PC-9 (cell line): Measurements from ENCODE around the gene RTN4IP1. TPM values are rescaled to one million over a fixed set of nuclear protein-coding genes. Genes with fewer than 3 reads are reported as not detected.
A peak's percentile ranks its signal among the peaks of the same experiment; 100 is the strongest.

Source experiments
- BruUV-seq: library from RNA; stranded (reverse); fragments of 400-500 nt; replicated peaks from 2 replicates; lab custom pipeline; 2021; lab: Mats Ljungman, UMichigan
- CTCF ChIA-PET: fragments of 300-600 bp; sonication (Branson Sonifier 250); formaldehyde crosslinking; loops from one replicate; lab custom pipeline; 2022; ENCODE audit warnings: antibody characterized with exemption; lab: Charles Lee
- POLR2A ChIA-PET: fragments of 300-600 bp; sonication (Branson Sonifier 250); formaldehyde crosslinking; loops from one replicate; lab custom pipeline; 2022; ENCODE audit warnings: antibody characterized with exemption; ENCODE audit not compliant: unreplicated experiment; lab: Charles Lee
- DNase-seq, 2 experiments: peaks; one replicate each; pipeline versions ENCODE4 v3.0.0 to v3.0.0-alpha.2; 2015 to 2022; ENCODE audit warnings: mixed read lengths in 1 of 2
- H2AFZ ChIP-seq: fragments of 200-600 bp; sonication (generic); 2 replicates; pipeline ENCODE4 v1.8.1; 2017; ENCODE audit warnings: antibody characterized with exemption
- H3F3A ChIP-seq: fragments of 200-600 bp; sonication (generic); 2 replicates; pipeline ENCODE4 v1.8.1; 2017; ENCODE audit warnings: antibody characterized with exemption, mild to moderate bottlenecking, low read depth; ENCODE audit not compliant: insufficient read depth
- H3K27ac ChIP-seq: fragments of 200-600 bp; sonication (generic); 2 replicates; pipeline ENCODE4 v1.6.1; 2016; ENCODE audit warnings: mixed run types
- H3K27me3 ChIP-seq: fragments of 200-600 bp; sonication (generic); 2 replicates; pipeline ENCODE4 v1.6.1; 2016; ENCODE audit warnings: low read depth, mixed run types; ENCODE audit not compliant: insufficient read depth
- H3K36me3 ChIP-seq: fragments of 200-600 bp; sonication (generic); 2 replicates; pipeline ENCODE4 v1.6.1; 2016; ENCODE audit warnings: low read depth, mixed run types
- H3K4me1 ChIP-seq: fragments of 200-600 bp; sonication (generic); replicated peaks from 2 replicates; pipeline ENCODE4 v1.6.1; 2016; ENCODE audit warnings: mixed run types; ENCODE audit not compliant: insufficient read depth
- H3K4me2 ChIP-seq: fragments of 200-600 bp; sonication (generic); 2 replicates; pipeline ENCODE4 v1.6.1; 2017; ENCODE audit warnings: mixed run types
- H3K4me3 ChIP-seq: fragments of 200-600 bp; sonication (generic); 2 replicates; pipeline ENCODE4 v1.6.1; 2016; ENCODE audit warnings: mixed run types
- H3K79me2 ChIP-seq: fragments of 200-600 bp; sonication (generic); 2 replicates; pipeline ENCODE4 v1.6.1; 2017; ENCODE audit warnings: low read depth, mixed run types
- H3K9me2 ChIP-seq: fragments of 200-600 bp; sonication (generic); 2 replicates; pipeline ENCODE4 v1.8.1; 2017; ENCODE audit warnings: mild to moderate bottlenecking; ENCODE audit not compliant: insufficient read depth
- H3K9me3 ChIP-seq: fragments of 200-600 bp; sonication (generic); 2 replicates; pipeline ENCODE4 v1.8.1; 2016; ENCODE audit warnings: low read depth; ENCODE audit not compliant: insufficient read depth
- H4K20me1 ChIP-seq: fragments of 200-600 bp; sonication (generic); 2 replicates; pipeline ENCODE4 v1.8.1; 2017; ENCODE audit not compliant: insufficient read depth
- EZH2 ChIP-seq: fragments of 200-600 bp; sonication (generic); IDR thresholded peaks from 2 replicates; pipeline ENCODE4 v1.8.0; 2017; ENCODE audit warnings: antibody characterized with exemption, low read depth
- intact Hi-C: fragments of 100-400 bp; cut with micrococcal nuclease; formaldehyde crosslinking; loops from one replicate; pipeline ENCODE4 v1.10.0; 2022; ENCODE audit not compliant: unreplicated experiment
- total RNA-seq: library from RNA; stranded (reverse); gene quantifications from 2 replicates; pipeline ENCODE4 v1.2.3, GENCODE V29; 2021
- TF ChIP-seq, protein P1 (sequence below): fragments of 200-600 bp; sonication (generic); conservative IDR thresholded peaks from 2 replicates; pipeline ENCODE4 v1.6.1; 2017; ENCODE audit warnings: mixed run types, antibody characterized with exemption, mild to moderate bottlenecking, moderate library complexity

The RTN4IP1 gene
- total RNA-seq, 1 experiment from 2014 or later = 10.0 TPM

GRCh38 chr6:106666282-106667021, 37.2 kb upstream of the RTN4IP1 start:
- Histone ChIP-seq H3K79me2 (no peaks in the 10 kb centered on the region), H3K4me3 (no peak overlapping the region), H4K20me1 (no peaks in the 10 kb centered on the region), H3K27ac (no peak overlapping the region), H3K27me3 (no peaks in the 10 kb centered on the region), H3K9me3 (no peaks in the 10 kb centered on the region), H2AFZ (no peak overlapping the region), H3K4me2 (no peak overlapping the region), H3F3A (peaks cover 4% of the 10 kb centered on the region; the same call in 1 of the 2 replicates), H3K9me2 (no peaks in the 10 kb centered on the region), H3K36me3 (peaks cover 7% of the 10 kb centered on the region; the same call in 1 of the 2 replicates), H3K4me1 (peaks cover 6% of the 10 kb centered on the region; the same call in 1 of the 2 replicates)
- ChIA-PET POLR2A (interaction anchor here (0.7 kb wide), 1 partner anchor 85 kb away, joined by 3 read pairs; no protein-coding TSS in a partner anchor), CTCF (no interaction called here)
- BruUV-seq = no TSS peak
- TF ChIP-seq, protein P1, sequence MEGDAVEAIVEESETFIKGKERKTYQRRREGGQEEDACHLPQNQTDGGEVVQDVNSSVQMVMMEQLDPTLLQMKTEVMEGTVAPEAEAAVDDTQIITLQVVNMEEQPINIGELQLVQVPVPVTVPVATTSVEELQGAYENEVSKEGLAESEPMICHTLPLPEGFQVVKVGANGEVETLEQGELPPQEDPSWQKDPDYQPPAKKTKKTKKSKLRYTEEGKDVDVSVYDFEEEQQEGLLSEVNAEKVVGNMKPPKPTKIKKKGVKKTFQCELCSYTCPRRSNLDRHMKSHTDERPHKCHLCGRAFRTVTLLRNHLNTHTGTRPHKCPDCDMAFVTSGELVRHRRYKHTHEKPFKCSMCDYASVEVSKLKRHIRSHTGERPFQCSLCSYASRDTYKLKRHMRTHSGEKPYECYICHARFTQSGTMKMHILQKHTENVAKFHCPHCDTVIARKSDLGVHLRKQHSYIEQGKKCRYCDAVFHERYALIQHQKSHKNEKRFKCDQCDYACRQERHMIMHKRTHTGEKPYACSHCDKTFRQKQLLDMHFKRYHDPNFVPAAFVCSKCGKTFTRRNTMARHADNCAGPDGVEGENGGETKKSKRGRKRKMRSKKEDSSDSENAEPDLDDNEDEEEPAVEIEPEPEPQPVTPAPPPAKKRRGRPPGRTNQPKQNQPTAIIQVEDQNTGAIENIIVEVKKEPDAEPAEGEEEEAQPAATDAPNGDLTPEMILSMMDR = no peak
- TF ChIP-seq EZH2 = no peak
- intact Hi-C loops = no loop called here
- no peak for DNase-seq

GRCh38 chr6:106662458-106662857, 33.2 kb upstream of the RTN4IP1 start:
- Histone ChIP-seq H3K27me3 (no peaks in the 10 kb centered on the region), H3K79me2 (no peaks in the 10 kb centered on the region), H3K9me2 (no peaks in the 10 kb centered on the region), H3K4me2 (no peak overlapping the region), H3K4me1 (peaks cover 6% of the 10 kb centered on the region; the same call in 1 of the 2 replicates), H3K9me3 (peaks cover 20% of the 10 kb centered on the region), H3K27ac (no peak overlapping the region), H3K36me3 (peaks cover 23% of the 10 kb centered on the region), H2AFZ (no peak overlapping the region), H3K4me3 (no peak overlapping the region), H3F3A (no peaks in the 10 kb centered on the region), H4K20me1 (no peaks in the 10 kb centered on the region)
- POLR2A ChIA-PET = interaction anchor here (0.7 kb wide), 1 partner anchor 136 kb away, joined by 8 read pairs; no protein-coding TSS in a partner anchor
- TF ChIP-seq, protein P1 = no peak
- TF ChIP-seq EZH2 = no peak
- intact Hi-C loops = no loop called here
- no TSS peak for BruUV-seq
- CTCF ChIA-PET = no interaction called here
- peak in 1 of 2 experiments; percentile 3 for DNase-seq

GRCh38 chr6:106659859-106660258, 30.6 kb upstream of the RTN4IP1 start:
- H3K9me3 ChIP-seq = peaks cover 23% of the 10 kb centered on the region
- no peak overlapping the region for H3K27ac ChIP-seq
- DNase-seq = no peak
- H3F3A ChIP-seq = no peaks in the 10 kb centered on the region
- no peak overlapping the region for H2AFZ ChIP-seq
- no TSS peak for BruUV-seq
- H3K36me3 ChIP-seq = peaks cover 42% of the 10 kb centered on the region
- TF ChIP-seq, protein P1 = no peak
- TF ChIP-seq EZH2 = no peak
- H4K20me1 ChIP-seq = no peaks in the 10 kb centered on the region
- H3K4me3 ChIP-seq = no peak overlapping the region
- H3K4me2 ChIP-seq = no peak overlapping the region
- no peaks in the 10 kb centered on the region for H3K9me2 ChIP-seq
- intact Hi-C loops = no loop called here
- ChIA-PET POLR2A (no interaction called here), CTCF (interaction anchor here (0.6 kb wide), 1 partner anchor 54 kb away, joined by 6 read pairs; no protein-coding TSS in a partner anchor)
- no peaks in the 10 kb centered on the region for H3K79me2 ChIP-seq
- H3K4me1 ChIP-seq = peaks cover 6% of the 10 kb centered on the region; the same call in 1 of the 2 replicates
- no peaks in the 10 kb centered on the region for H3K27me3 ChIP-seq
